Ascending aorta (tissue), 2 donors: Measurements from ENCODE around the gene ZNF101. TPM values are rescaled to one million over a fixed set of nuclear protein-coding genes. Genes with fewer than 3 reads are reported as not detected.

ENCODE experiments used
- DNase-seq, 2 donors: peaks; one replicate each; pipeline ENCODE4 v3.0.0-alpha.2; 2019; ENCODE audit warnings: low spot score in 2 of 2
- H3K27ac ChIP-seq, 2 donors: fragments of 200-600 bp; sonication (generic); one replicate each; pipeline ENCODE4 v1.5.1; 2016 to 2017; ENCODE audit warnings: mild to moderate bottlenecking in 1 of 2
- H3K27me3 ChIP-seq: fragments of 200-600 bp; sonication (generic); one replicate; pipeline ENCODE4 v1.5.1; 2017
- H3K36me3 ChIP-seq, 2 donors: fragments of 200-600 bp; sonication (generic); one replicate each; pipeline ENCODE4 v1.5.1; 2016
- H3K4me1 ChIP-seq, 2 donors: fragments of 200-600 bp; sonication (generic); one replicate each; pipeline ENCODE4 v1.5.1; 2016 to 2017; ENCODE audit warnings: mild to moderate bottlenecking in 1 of 2
- H3K4me3 ChIP-seq, 2 donors: fragments of 200-600 bp; sonication (generic); one replicate each; pipeline ENCODE4 v1.5.1; 2016 to 2017; ENCODE audit warnings: mild to moderate bottlenecking in 1 of 2
- H3K9me3 ChIP-seq, 2 donors: fragments of 200-600 bp; sonication (generic); one replicate each; pipeline ENCODE4 v1.5.1; 2016
- intact Hi-C: fragments of 100-400 bp; cut with DNase I; formaldehyde crosslinking; loops from one replicate; pipeline ENCODE4 v1.15.1; 2023
- total RNA-seq: library from RNA; depleted of rRNA; stranded (reverse); fragments of >200 nt; gene quantifications from one replicate; pipeline ENCODE4 v1.1.0, GENCODE V29; 2016
- TF ChIP-seq, protein P1 (sequence below), 3 experiments: fragments of 200-600 bp in 2 of 3; fragments of 450-650 bp in 1 of 3; sonication (generic) in 2 of 3; IDR thresholded peaks; one replicate each; pipeline ENCODE4 v1.5.1; 2016 to 2019; ENCODE audit warnings: antibody characterized with exemption in 3 of 3, mild to moderate bottlenecking in 1 of 3, moderate library complexity in 1 of 3

Gene ZNF101
- total RNA-seq, 1 donor from 2014 or later = 1.3 TPM

DNA sequence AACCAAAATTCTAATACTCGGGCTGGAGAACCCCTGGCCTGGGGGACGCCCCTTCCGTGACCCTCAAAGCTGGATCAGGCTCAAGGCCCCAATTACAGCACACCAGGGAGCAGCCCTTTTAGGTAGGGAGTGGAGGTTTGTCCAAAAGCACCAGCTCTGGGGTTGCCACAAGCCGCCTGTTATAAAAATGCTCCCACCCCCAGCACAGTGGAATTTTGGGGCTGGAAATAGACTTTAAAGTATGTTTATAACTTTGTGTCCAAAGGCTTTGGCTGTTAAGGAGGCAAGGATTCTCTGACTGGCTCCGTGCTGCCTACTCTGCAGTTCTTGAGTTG lies 24.6 kb upstream of the ZNF101 start:
- H3K27me3 ChIP-seq = no peaks in the 10 kb centered on the region
- no peaks in the 10 kb centered on the region for H3K9me3 ChIP-seq
- peak overlapping the region; percentile 90 to 98 for H3K4me3 ChIP-seq
- DNase-seq = no peak
- H3K36me3 ChIP-seq = peaks cover 32 to 35% of the 10 kb centered on the region in 2 donors
- intact Hi-C loops = no loop called here
- no peak overlapping the region for H3K27ac ChIP-seq
- TF ChIP-seq, protein P1, sequence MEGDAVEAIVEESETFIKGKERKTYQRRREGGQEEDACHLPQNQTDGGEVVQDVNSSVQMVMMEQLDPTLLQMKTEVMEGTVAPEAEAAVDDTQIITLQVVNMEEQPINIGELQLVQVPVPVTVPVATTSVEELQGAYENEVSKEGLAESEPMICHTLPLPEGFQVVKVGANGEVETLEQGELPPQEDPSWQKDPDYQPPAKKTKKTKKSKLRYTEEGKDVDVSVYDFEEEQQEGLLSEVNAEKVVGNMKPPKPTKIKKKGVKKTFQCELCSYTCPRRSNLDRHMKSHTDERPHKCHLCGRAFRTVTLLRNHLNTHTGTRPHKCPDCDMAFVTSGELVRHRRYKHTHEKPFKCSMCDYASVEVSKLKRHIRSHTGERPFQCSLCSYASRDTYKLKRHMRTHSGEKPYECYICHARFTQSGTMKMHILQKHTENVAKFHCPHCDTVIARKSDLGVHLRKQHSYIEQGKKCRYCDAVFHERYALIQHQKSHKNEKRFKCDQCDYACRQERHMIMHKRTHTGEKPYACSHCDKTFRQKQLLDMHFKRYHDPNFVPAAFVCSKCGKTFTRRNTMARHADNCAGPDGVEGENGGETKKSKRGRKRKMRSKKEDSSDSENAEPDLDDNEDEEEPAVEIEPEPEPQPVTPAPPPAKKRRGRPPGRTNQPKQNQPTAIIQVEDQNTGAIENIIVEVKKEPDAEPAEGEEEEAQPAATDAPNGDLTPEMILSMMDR (IDR thresholded peaks at IDR 0.05) = no peak
- H3K4me1 ChIP-seq = peaks cover 0 to 10% of the 10 kb centered on the region in 2 donors

DNA sequence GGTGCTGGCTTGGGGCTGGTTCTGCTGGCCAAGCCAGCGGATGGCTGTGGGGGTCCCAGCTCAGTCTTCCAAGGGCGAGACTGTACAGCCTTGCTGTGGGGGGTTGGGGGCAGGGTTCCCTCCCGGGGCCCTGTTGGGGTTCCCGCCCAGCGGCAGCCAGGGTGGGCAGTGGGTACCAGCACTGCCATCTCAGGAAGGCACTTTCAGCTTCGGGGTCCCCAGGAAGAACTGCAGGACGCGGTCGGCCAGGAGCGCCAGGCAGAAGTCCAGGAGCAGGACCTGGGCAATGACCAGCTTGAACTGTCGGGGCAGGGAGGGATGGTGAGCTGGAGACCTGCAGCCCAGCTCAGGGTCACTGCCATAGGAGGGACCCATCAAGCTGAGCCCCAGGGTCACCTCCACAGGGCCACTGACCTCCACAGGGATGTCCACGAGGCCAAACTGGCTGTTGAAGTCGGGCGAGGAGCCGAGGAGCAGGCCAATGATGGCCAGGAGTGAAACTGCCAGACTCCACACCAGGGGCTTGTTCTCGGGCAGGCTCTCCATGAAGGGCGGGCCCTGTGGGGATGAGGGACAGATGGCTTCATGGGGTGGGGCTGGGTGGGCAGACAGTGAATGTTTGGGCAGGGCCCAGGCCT lies 23.3 kb upstream of the ZNF101 start:
- Histone ChIP-seq H3K27me3 (no peaks in the 10 kb centered on the region), H3K4me3 (no peak overlapping the region), H3K27ac (no peak overlapping the region), H3K36me3 (peaks cover 43 to 49% of the 10 kb centered on the region in 2 donors), H3K4me1 (peaks cover 0 to 10% of the 10 kb centered on the region in 2 donors), H3K9me3 (no peaks in the 10 kb centered on the region)
- DNase-seq = no peak
- TF ChIP-seq, protein P1 (IDR thresholded peaks at IDR 0.05) = no peak
- intact Hi-C loops = no loop called here

DNA sequence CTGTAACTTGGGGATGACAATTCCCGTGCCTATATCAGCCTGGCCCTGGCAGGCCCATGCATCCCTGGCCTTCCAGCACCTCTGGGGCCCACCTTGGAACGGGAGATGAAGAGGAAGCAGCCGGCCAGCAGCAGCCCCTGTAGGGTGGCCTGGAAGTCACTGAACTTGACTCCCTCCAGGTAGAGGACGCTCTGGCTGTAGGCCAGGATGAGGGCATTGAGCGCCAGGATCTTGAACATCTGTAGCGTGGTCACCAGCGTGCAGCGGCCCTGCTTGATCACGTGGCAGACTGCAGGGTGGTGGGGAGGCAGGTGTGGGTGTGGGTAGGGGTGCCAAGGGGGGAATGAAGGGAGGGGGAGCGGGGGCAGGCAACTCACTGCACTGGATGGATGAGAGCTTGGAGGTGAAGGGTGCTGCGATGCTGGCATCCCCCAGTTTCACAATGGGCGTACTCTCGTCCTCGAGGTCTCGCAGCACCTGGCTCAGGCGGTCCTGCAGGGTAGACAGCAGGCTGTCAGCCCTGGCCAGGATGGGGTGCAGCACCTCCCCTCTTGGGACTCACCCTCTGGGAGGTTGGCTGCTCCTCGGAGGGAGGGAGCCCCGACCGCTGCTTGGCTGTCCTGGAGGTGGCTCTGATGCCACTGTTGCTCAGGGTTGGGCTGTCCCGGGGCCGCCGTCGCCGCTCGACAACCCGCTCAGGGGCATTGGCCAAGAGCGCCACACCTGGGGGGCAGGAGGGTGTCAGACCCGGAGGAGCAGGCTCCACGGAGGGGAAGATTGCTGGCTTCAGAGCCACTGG lies 21.4 kb upstream of the ZNF101 start:
- H3K4me3 ChIP-seq = no peak overlapping the region
- intact Hi-C loops = no loop called here
- H3K9me3 ChIP-seq = no peaks in the 10 kb centered on the region
- no peaks in the 10 kb centered on the region for H3K27me3 ChIP-seq
- H3K4me1 ChIP-seq = peaks cover 0 to 10% of the 10 kb centered on the region in 2 donors
- no peak overlapping the region for H3K27ac ChIP-seq
- TF ChIP-seq, protein P1 (IDR thresholded peaks at IDR 0.05) = no peak
- H3K36me3 ChIP-seq = peaks cover 62 to 68% of the 10 kb centered on the region in 2 donors
- DNase-seq = no peak

DNA sequence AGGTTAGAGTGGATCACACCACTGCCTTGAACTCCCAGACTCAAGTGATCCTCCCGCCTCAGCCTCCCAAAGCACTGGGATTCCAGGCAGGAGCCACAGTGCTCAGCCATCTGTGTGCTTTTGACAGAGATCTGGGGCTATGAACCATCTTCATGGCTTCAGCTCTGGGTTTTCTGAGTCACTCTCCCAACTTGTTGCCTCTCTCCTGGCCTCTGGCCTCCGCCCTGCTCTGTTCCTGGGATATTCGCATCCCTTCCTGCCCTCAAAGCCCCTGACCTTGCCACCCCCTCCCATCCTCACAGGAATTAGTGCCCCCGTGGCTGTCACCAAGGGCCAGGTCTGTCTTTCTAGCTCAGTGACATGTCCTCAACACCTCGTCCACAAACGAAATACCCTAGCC lies 19.5 kb upstream of the ZNF101 start:
- no peak for DNase-seq
- TF ChIP-seq, protein P1 (IDR thresholded peaks at IDR 0.05) = no peak
- Histone ChIP-seq H3K27me3 (no peaks in the 10 kb centered on the region), H3K4me3 (no peak overlapping the region), H3K27ac (no peak overlapping the region), H3K36me3 (peaks cover 80 to 87% of the 10 kb centered on the region in 2 donors), H3K9me3 (no peaks in the 10 kb centered on the region), H3K4me1 (no peaks in the 10 kb centered on the region)
- intact Hi-C loops = no loop called here

DNA sequence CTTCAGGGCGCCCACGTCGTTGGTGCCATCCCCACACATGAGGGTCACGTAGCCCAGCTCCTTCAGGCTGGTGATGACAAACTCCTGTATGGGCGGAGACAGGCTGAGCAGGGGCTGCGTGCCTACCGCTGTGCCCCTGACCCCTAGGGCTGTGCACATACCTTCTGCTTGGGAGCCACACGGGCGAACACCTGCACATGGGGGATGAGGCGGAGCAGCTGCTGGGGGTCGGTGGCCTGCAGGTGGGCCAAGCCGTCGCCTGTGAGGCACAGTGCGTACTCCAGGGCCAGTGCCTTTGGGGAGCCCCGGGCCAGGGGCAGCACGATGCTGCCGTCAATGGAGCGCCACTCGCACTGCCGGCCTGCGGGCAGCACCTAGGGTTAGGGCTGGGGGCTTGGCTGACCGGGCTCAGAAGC lies 19.1 kb upstream of the ZNF101 start:
- H3K36me3 ChIP-seq = peaks cover 84 to 91% of the 10 kb centered on the region in 2 donors
- intact Hi-C loops = no loop called here

More for the DNA sequence above, 19.1 kb upstream of the ZNF101 start:
- TF ChIP-seq, protein P1 (IDR thresholded peaks at IDR 0.05) = no peak
- Histone ChIP-seq H3K4me3 (no peak overlapping the region), H3K27me3 (no peaks in the 10 kb centered on the region), H3K4me1 (no peaks in the 10 kb centered on the region), H3K27ac (no peak overlapping the region), H3K9me3 (no peaks in the 10 kb centered on the region)
- DNase-seq = no peak
